GM04504 (cell line): ENCODE results near the gene RNF32.

Experiments
- DNase-seq: peaks from one replicate; pipeline ENCODE4 v3.0.0-alpha.2; 2012; ENCODE audit warnings: low read depth

The RNF32 gene

DNA sequence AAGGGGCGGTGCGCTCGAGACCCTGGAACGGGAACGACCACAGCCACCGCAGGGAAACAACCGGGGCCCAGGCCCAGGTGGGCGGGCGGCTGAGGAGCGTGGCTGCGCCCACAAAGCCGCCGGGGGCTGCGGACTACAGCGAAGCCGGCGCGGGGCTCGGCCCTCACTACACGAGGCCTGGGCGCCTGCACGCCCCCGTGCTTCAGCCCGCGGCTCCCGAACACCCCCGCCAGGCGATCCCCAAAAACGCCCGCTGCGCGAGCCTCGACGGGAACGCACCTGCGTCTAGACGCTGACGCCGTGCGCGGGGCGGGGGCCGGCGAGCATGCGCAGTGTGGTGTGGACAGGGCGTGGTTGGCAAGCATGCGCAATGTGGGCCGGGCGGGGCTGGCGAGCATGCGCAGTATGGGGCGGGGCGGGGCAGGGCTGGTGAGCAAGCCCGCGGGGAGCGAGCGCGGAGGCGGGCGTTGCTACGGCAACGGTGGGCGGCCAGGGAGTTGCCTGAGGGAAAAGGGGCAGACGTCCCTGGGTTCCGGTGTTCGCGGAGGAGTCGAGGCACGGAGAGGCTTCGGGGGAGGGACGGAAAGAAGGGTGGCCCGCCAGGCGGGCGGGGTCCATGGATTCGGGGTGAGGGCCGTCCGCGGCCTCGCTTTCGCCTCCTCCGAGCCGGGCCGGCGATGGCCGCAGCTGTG, at the start of gene RNF32:
Gene RNF32 (plus strand): TSS at position 518 of the 692 bp plus-strand sequence. CDS start 3,104 bp downstream, outside the sequence.
- peak; percentile 72 for DNase-seq

DNA sequence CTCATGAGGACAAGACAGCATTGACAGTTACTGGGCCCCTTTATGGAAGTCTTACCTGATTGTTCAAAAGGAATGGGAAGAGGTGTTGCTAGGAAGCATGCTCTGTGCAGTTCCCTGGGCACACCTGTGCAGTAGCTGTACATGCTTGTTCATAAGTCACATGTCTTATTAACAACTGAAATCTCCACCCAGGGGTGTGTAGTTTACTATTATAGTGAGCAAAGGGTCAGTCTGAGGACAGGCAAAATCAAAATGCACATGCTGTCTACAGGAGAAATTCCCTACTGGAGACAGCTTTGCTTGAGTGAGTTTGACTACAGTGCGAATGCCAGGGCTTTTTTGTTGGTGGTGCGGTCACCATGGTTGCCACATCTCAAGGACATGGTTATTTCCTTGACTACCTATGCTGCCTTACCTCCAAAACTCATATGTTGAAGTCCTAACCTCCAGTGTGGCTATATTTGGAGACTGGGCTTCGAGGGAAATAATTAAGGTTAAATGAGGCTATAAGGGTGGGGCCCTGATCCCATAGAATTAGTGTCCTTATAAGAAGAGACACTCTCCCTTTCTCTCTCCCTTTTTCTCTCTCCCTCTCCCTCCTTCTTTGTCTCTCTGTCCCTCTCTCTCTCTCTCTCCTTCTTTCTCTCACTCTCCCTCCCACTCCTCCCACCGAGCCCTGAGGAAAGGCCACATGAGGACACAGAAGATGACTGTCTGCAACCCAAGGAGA, 48.3 kb upstream of the RNF32 start:
- DNase-seq: no peak

DNA sequence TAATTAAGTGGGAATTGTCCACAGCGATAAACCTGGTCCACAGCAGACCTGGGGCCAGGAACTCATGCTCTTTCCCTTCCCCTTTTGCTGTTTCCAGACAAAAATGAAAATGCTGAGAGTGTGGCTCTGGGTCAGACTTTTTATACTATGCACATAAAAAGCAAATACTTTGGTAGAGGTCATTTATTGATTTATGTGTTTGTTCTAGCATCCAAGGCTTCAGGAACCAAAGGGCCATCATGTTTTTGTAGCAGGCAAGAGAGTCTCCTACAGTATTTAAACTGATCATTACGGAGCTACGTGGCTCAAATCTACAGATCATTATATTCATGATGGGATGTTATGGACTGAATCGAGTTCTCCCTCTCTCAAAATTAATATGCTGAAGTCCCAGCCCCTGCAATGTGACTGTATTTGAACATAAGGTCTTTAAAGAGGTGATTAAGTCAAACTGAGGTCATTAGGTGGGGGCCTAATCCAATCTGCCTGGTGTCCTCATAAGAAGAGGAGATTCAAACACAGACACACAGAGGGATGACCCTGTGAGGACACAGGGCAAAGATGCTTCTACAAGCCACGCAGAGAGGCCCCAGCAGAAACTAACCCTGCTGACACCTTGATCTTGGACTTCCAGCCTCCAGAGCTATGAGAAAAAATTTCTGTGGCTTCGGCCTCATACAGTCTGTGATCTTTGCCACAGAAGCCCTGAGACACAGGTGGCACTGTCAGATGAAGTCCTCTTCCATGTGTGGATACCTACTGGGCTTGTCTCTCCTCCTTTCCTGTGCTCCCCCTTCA, 46.1 kb upstream of the RNF32 start:
- DNase-seq: no peak

DNA sequence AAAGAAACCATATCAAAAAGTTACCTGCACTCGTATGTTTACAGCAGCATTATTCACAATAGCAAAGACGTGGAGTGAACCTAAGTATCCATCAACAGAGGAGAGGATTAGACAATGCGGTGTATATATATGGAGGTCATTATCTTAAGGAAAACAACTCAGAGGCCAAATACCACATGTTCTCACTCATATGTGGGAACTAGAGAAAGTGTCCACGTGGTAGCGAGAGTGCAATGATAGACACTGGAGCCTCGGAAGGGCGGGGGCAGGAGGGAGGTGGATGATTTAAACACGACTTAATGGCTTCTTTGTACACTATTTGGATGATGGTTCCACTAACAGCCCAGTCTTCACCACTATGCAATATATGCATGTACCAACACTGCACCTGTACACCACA, 40.1 kb upstream of the RNF32 start:
- DNase-seq: no peak

DNA sequence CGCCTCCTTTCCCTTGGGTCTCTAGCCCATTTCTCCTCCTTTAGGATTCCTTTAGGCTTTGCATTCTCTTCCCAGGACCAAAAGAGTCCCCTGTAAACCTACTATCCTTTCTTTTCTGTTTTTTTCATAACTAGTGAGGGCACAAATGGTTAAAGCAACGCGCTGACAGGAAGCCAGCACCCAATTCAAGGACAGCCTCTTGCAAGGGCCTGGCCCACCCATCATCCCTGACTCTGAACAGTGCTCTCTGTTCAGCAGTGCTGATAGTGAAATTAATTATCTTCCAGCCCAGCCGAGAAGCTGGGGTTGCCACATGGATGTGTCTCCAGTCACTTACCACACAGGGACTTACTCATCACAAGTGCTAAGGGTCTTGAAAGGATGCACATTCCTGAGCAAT, 38.3 kb upstream of the RNF32 start:
- no peak for DNase-seq

DNA sequence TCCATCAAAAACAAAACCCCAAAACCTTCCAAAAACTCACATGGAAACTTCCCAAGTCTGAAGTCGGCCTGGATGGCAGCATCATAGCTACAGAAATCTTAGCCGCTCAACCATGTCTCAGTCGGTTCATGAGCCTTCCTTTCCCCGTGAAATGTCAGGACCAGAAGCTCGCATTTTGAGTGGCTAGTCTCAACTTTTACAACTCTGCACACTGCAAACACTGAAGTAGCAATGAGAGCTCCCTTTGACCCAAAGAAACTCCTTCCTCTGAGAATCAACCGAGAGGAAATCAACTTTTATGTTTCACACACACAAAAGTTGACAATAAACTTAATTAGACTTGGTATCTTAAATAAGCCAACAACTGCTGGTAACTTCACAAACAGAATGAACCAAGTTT, 37.6 kb upstream of the RNF32 start:
- no peak for DNase-seq

DNA sequence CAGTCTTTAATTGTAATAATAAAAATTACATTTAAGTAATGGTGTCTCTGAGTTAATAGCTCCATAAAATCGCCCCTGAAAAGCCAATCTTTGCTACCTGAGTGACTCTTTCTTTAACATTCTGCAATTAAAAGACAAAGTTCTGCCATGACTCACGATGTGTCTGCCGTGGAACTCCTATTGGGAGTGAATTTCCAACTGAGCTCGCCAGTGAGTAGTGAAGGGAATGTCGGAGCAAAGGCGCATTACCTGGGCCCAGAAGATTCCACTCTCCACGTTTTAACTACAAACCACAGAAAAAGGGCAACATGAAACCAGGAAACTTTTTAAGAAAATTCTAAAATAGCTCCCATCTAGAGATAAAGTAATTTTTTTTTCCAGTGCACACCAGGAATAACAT, 36.9 kb upstream of the RNF32 start:
- DNase-seq: no peak

DNA sequence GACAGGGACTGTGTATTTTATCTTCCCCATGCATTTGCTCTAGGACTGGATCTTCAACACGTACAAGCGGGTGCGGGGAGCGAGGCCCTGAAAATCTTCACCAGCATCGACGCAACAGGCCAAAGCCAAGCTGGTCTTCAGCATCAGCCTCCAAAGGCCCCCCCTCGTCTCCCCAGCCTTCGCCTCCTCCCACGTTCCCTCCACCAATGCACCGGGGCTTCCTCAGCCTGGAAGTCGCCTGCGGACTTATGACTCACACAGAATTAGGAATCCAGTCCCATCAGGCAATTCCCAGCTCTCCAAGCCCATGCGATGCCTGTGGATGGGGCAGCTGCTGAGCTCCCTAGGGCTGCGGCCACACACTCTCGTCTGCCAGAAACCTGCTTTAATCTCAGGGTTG, 36.3 kb upstream of the RNF32 start:
- no peak for DNase-seq

DNA sequence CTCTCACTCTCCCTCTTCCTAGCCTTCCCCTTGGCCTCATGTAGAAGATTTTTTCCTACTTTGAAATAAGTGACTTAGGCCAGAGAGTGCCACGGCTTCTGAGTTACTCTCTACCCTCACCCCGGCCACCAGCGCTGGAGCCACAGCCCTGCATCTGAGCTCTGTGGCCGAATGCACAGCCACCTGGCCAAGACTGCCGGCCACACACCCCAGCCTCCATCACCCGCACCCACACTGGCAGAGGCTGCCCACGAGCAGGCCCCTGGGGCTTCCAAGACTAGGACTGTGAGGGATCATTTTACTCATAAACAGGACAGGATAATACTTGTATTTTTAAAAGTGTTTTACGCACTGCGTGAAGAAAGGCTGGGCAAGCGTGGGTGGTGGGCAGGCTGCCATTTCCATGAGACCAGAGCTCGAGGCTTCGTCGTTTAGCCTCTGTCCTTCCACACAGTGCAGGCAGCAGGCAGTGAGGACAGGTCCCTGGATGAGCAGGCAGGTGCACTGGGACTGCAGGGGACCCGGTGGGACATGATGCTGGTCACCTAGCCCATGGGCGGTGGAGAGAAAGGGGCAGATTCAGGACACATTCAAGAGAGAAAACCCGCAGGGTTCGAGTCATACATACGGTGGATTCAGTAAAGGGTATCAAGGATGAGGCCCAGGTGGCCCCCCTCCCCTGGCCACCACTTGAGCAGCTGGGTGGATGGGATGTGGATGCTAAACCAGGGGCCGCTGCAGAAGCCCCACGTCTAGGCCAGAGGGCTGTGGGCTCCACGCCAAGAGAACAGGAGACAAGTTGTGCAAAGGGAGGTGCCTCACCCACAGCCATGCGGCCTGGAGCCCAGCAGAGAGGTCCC, 35.5 kb upstream of the RNF32 start:
- no peak for DNase-seq

DNA sequence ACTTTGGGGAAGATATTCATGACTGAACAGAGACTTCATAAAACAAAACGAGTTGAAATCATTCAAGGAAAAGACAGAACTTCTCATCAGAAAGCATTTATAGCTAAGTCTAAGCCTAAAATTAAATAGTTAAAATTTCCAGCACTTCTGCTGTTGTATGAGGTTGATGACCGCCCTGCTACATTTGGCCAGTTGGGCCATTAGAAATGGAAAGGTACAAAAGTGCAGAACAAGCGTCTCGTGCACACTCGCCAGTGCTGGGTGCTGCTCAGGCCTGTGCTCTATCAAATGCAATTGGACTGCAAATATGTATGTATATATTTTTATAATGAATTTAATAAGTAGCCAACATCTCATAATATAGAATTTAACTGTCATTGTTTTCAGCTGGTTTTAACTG, 34.4 kb upstream of the RNF32 start:
- no peak for DNase-seq

DNA sequence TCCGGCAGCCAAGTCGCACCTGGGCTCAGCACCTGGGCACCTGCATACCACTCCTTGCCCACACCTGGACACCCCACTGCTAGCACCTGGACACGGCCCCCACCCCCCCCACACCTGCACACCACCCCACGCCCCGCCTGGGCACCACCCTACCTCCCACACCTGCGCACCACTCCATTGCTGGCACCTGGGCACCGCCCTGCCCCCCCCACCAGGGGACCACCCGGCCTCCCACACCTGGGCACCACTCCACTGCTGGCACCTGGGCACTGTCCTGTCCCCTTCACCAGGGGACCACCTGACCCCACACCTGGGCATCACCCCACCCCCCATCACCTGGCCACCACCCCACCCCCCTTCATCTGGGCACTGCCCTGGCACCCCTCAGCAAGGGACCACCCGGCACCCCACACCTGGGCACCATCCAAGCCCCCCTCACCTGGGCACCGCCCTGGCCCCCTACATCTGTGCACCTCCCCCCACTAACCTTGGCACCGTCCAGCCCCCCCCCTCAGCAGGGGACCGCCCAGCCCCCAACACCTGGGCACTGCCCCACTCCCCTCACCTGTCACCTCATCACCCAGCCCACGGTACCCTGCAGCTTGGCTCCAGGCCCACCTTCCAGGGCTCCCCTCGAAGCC, 33.8 kb upstream of the RNF32 start:
- DNase-seq: no peak

DNA sequence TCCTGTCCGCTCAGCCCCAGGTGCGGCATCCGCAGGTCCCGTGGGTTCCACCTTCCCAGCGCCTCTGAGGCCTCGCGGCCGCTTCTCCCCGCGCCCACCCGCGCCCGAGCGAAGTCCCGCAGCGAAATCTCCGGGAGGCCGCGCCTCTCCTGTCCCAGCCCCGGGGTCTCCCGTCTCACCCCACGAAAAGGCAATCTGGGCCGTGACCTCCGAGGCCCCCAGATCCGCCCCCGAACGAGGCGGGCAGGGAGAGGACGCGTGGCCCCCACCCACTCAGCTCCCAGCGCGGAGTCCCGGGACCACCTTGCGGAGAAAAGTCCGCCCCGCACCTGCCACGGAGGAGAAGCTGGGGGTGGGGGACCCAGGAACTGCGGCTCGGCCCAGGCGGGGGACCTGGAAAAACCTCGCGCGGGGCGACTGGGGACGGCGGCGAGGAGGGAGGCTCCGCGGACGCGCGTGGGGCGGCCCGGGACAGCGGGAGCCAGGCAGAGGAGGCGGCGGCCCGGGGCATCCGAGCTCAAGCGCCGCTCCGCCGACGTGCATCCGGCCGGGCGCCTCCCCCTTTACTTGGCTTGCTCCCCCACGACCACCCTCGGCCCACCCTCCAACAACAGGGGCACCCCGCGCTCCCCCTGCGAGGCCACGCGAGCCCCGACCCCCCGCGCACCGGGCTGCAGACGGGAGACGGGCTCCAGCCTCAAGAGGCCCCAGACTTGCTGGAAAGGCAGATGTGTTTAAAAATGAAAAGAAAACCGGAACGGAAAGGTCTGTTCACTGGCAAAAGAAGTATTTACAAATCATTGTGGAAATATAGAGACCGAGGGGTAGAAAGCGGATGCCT, 33.0 kb upstream of the RNF32 start:
- DNase-seq: no peak

DNA sequence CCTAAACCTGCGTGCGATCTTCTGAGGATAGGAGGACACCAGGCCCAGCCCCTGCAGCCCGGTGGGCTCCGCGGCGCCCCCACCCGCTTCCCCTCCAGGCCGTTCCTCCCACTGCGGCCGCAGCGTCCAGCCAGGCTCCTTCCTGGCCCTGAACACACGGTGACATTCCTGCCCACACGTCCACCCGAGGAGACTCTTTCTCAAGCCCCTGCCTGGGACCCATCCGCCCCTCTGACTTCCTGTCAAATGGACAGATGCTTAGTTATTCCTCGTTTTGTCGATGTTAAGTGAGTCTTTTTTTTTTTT, 32.4 kb upstream of the RNF32 start:
- no peak for DNase-seq

DNA sequence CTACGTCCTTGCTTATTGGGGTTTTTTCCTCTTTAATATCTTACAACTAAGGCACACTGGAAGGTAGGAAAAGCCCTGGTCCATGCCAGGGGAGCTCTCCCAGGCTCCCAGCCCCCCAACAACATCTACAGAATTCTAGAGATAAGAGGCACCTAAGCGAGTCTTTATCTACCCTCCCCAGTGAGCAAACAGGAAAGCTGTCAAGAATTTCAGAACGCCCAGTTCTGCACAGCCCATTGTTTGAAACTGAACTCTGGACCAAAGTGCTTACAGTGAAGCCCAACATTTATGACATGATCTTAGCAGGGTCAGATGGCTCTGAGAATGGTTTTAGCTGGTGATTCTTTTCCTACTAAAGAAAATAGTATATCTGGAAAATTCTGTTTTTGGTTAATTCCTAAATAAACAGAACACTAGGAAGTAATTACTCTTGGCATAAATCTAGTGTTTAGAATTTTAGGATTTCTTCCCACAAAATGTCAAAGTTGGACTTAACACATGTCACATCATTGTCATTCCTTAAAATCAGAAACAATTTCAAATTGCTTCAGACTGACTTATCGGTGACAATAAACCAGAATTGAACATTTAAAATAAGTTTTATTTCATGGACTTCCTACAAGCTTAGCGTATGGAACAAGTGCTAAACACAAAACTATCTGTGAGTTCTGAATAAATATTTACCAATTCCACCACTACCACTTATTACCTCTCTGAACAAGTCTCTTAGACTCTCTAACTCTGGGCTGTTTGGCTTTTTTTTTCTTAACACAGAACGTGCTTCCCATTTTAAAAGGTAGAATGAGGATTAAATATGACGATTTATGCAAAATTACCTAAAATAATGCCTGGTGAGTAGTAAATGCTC, 31.3 kb upstream of the RNF32 start:
- DNase-seq: no peak

DNA sequence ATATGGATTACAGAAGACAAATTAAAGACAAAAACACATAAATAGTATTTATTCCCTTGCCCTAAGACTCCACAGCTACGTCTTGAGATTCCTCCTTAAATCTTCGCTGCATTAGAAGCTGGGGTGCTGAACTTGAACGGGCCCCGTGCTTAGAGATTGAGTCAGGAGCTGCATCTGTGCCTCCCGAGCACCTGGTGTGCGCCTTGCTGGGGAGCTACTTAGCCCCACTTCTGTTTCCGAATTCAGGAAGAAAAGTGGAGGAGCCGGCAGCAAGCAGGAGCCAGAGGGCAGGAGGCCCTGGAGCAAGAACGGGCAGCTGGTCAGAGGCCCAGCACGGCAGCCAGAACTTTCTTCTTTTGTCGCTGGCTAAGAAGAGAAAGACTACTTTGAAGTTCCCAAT, 30.4 kb upstream of the RNF32 start:
- no peak for DNase-seq

DNA sequence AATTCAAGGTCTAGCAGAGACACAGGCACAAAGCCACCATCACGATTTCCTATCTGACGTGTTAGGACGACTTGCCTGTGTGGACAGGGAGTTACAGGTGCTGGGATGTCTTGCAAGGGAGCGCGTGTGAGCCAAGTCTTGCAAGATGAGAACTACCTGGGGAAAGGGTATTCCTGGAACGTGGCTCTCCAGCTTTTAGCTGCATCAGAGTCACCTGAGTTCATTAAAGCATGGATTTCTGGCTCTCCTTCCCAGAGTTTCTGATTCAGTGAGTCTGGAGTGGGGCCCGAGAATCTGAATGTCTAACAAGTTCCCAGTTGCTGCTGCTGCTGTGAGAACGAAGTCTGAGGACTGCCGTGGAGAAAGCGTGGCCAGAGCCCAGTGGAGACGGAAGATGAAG, 30.0 kb upstream of the RNF32 start:
- DNase-seq: no peak

DNA sequence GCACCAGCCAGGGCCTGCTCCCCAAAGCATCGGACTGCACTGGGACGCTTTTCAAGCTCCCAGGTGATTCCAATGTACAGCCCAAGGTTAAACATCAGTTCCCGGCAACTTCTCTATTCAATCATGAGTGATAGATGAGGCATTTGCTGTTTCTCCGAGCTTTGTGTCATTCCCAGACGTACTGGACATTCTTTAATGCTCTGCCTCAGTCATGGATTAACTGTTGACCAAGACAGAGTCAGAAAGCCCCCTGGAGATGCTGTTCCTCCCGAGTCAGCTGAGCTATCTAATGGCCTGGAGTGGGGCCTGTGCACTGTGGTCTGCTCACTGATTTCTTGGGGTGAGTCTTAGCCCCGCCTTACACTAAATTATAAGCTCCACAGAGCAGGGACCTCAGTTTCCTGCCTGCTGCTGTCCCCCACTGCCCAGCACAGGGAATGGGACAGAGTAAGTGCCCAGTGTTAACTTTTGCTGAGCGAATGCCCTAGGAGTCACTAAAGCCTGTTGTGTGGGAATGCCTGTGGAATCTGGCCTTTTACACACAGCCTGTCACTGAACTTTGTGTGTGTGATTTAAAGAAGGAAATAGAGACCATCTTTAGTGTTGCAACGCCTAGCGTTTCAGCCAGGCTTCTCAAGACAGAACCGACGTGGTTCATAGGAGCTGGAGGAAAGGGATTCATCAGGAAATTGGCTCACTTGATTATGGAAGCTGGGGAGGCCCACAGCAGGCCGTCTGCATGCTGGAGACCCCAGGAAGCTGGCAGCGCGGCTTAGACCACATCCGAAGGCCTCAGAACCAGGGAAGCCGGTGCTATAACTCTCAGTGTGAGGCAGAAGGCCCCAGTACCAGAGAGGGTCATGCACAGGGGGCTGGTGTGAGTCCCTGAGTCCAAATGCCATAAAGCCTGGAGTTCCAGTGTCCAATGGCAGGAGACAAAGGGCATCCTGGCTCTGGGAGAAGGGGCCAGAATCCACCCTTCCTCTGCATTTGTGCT, 29.3 kb upstream of the RNF32 start:
- no peak for DNase-seq

DNA sequence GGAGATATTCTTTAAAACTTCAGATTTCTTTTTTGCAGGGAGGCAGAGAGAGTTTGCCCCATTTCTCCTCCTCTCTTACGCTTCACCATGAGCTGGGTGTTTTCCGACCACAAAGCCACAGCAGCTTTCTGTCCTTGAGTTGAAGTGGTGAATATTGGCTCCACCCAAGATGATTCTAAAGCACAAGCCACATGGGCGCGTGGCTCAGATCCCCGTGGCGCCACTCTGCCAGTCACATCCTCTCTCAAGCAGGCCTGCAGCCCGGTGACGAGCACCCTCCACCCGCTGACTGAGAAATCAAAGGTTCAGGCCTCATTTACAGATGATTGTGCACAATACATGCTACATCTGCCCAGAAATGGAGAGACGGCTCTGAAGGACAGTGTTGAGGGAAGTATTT, 27.6 kb upstream of the RNF32 start:
- no peak for DNase-seq
